Measurements from ENCODE around the gene HDGFL3. TPM values are rescaled to one million over a fixed set of nuclear protein-coding genes. Genes with fewer than 3 reads are reported as not detected.
"Not testable (repeated sequence)": the region's sequence is repeated elsewhere in the genome, so short reads cannot be mapped to it uniquely, and the experiment has no call there.

The HDGFL3 gene
- total RNA-seq, 4 donors from 2014 or later, result 5.7 to 19.0 (median 12.4) TPM

DNA sequence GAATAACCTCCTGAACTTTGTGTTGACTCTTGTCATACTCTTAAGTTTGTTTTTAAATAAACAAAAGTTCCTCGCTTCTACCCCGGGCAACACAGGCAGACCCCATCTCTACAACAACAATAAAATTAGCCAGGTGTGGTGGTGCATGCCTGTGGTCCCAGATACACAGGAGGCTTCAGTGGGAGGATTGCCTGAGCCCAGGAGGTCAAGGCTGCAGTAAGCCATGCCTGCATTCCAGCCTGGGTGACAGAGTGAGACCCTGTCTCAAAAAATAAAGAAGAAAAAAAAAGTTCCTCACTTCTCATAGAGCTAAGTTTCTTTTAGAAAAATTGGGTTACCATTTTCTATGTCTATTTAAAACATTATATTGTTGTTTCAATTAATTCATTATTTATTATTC, 29.2 kb downstream of the HDGFL3 start:
- TF ChIP-seq POLR2A (IDR thresholded peaks at IDR 0.05) (no peak), CTCF (IDR thresholded peaks at IDR 0.05) (no peak)
- intact Hi-C loops (cut with DNase I; ENCODE audit: low total_unique reads), result no loop called here
- 95 to 96% methylated on average over 2 of the region's 2 CpGs for WGBS, 2 donors
- DNase-seq (ENCODE audit: low spot score in 2 of 2), result no peak
- H3K4me3 ChIP-seq (ENCODE audit: low read depth, poor library complexity, severe bottlenecking), result no peak overlapping the region

DNA sequence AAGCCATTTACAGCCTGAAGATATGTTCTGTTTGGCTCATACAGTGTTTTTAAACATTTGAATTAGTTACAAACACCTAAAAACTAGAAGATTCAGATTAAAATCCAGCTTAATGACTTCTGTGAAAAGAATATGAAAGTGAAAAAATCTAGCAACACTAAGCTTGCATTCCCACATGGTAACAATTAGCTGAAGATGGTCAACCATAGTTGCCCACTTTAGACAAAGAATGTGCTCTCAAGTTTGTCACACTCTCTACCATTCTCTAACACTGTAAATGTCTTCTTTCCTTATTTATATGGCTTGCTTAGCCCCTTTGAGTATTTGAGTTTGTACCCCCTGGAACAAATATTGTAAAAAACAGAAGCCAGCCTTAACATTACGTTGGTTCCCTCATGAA, 32.7 kb downstream of the HDGFL3 start:
- 83 to 86% methylated on average over 1 of the region's 1 CpG for WGBS, 2 donors
- H3K4me3 ChIP-seq (ENCODE audit: low read depth, poor library complexity, severe bottlenecking), result no peak overlapping the region
- intact Hi-C loops (cut with DNase I; ENCODE audit: low total_unique reads), result no loop called here
- no peak for DNase-seq (ENCODE audit: low spot score in 2 of 2)
- no peak for TF ChIP-seq CTCF (IDR thresholded peaks at IDR 0.05)
- TF ChIP-seq POLR2A (IDR thresholded peaks at IDR 0.05), result no peak

- intact Hi-C loops (cut with DNase I; ENCODE audit: low total_unique reads), result no loop called here
- 76 to 78% methylated on average over 4 of the region's 4 CpGs for WGBS, 2 donors
- no peak for TF ChIP-seq CTCF (IDR thresholded peaks at IDR 0.05)
- TF ChIP-seq POLR2A (IDR thresholded peaks at IDR 0.05), result no peak
- no peak for DNase-seq (ENCODE audit: low spot score in 2 of 2)
- no peak overlapping the region for H3K4me3 ChIP-seq (ENCODE audit: low read depth, poor library complexity, severe bottlenecking)
Observed at GRCh38 chr15:83170474-83171165, 37.0 kb downstream of the HDGFL3 start.

- H3K4me3 ChIP-seq (ENCODE audit: low read depth, poor library complexity, severe bottlenecking); intact Hi-C loops (cut with DNase I; ENCODE audit: low total_unique reads); DNase-seq (ENCODE audit: low spot score in 2 of 2): not testable (repeated sequence)
- WGBS, 2 donors, result 93 to 94% methylated on average over 5 of the region's 5 CpGs
Observed at GRCh38 chr15:83169576-83169975, 38.0 kb downstream of the HDGFL3 start.

DNA sequence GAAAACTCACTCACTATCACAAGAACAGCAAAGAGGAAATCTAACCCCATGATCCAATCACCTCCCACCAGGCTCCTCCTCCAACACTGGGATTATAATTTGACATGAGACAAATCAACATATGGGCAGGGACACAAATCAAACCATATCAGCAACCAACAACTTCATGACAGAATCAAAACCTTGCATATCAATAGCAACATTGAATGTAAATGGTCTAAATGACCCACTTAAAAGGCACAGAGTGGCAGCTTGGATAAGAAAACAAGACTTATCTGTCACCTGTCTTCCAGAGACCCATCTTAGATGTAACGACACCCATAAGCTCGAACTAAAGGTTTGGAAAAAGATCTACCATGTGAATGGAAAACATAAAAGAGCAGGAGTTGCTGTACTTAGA, 40.8 kb downstream of the HDGFL3 start:
- intact Hi-C loops (cut with DNase I; ENCODE audit: low total_unique reads), result no loop called here
- WGBS, 2 donors, result 96 to 100% methylated on average over 2 of the region's 2 CpGs
- H3K4me3 ChIP-seq (ENCODE audit: low read depth, poor library complexity, severe bottlenecking), result no peak overlapping the region
- no peak for DNase-seq (ENCODE audit: low spot score in 2 of 2)
- TF ChIP-seq POLR2A (IDR thresholded peaks at IDR 0.05) (no peak), CTCF (IDR thresholded peaks at IDR 0.05) (no peak)

DNA sequence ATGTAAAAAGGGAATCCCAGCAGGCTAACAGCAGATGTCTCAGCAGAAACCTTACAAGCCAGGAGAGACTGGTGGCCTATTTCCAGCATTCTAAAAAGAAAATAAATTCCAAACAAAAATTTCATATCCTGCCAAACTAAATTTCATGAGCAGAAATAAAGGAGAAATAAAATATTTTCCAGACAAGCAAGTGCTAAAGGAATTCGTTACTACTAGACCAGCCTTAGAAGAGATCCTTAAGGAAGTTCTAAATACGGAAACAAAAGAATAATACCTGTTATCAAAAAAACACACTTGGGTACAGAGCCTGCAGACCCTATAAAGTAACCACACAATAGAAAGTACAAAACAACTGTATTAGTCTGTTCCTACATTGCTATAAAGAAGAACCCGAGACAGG, 41.4 kb downstream of the HDGFL3 start:
- 90 to 94% methylated on average over 3 of the region's 3 CpGs for WGBS, 2 donors
- TF ChIP-seq POLR2A (IDR thresholded peaks at IDR 0.05), result no peak
- TF ChIP-seq CTCF (IDR thresholded peaks at IDR 0.05), result no peak
- H3K4me3 ChIP-seq (ENCODE audit: low read depth, poor library complexity, severe bottlenecking), result no peak overlapping the region
- DNase-seq (ENCODE audit: low spot score in 2 of 2), result no peak
- intact Hi-C loops (cut with DNase I; ENCODE audit: low total_unique reads), result no loop called here
